IPS-NIHi11 (cell line): ENCODE data around the gene TAT.

Source experiments
- DNase-seq: peaks from one replicate; pipeline ENCODE4 v3.0.0; 2012; ENCODE audit warnings: mixed read lengths, low spot score

Gene TAT

DNA sequence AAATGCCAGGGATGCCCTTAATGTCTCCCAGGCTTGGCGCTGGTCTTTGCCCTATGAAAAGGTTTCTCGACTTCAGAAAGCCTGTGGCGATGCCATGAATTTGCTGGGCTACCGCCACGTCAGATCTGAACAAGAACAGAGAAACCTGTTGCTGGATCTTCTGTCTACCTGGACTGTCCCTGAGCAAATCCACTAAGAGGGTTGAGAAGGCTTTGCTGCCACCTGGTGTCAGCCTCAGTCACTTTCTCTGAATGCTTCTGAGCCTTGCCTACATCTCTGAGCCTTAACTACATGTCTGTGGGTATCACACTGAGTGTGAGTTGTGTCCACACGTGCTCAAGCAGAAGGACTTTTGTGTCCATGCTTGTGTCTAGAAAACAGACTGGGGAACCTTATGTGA, 39.2 kb downstream of the TAT start:
- DNase-seq = peak; percentile 67

DNA sequence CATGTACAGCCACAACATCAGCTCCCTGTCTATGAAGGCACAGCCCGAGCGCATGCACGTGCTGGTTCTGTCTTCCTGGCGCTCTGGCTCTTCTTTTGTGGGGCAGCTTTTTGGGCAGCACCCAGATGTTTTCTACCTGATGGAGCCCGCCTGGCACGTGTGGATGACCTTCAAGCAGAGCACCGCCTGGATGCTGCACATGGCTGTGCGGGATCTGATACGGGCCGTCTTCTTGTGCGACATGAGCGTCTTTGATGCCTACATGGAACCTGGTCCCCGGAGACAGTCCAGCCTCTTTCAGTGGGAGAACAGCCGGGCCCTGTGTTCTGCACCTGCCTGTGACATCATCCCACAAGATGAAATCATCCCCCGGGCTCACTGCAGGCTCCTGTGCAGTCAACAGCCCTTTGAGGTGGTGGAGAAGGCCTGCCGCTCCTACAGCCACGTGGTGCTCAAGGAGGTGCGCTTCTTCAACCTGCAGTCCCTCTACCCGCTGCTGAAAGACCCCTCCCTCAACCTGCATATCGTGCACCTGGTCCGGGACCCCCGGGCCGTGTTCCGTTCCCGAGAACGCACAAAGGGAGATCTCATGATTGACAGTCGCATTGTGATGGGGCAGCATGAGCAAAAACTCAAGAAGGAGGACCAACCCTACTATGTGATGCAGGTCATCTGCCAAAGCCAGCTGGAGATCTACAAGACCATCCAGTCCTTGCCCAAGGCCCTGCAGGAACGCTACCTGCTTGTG, 40.0 kb downstream of the TAT start:
- no peak for DNase-seq

DNA sequence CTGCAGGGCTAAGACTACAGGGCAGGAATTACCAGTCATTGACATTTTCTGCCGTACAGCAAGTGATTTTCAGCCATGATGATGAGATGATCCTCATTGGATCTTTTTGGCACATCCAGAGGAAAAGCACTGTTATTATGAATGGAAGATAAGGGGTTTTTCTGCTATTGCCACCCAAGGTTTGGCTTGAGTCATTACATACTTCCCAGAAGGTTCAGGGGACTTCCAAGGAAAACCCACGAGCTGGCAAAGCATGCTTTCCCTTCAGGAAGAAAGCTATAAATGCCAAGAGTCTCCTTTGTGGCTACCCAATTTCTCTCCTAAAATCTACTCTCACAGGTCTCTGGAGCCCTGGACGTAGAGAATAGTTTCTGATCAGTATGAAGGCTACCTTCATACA, 44.5 kb downstream of the TAT start:
- DNase-seq = no peak

DNA sequence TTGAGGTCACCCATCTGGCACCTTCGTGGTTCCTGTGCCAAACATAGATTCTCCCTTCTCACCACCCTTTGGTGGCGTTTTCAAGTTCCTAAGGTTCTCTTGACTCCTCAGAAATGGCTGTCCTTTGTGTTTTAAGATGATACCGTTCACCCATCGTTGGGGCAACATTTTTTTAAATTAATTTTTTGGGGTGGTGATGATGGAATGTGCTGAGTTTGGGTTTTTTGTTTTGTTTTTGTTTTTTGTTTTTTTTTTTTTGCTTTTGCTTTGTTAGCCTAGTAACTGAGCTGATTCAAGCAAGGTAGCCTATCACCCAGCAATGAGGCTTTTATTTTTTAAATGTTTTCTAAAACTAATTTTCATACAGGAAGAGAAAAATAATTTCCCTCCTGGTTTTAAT, 48.0 kb downstream of the TAT start:
- DNase-seq = no peak

DNA sequence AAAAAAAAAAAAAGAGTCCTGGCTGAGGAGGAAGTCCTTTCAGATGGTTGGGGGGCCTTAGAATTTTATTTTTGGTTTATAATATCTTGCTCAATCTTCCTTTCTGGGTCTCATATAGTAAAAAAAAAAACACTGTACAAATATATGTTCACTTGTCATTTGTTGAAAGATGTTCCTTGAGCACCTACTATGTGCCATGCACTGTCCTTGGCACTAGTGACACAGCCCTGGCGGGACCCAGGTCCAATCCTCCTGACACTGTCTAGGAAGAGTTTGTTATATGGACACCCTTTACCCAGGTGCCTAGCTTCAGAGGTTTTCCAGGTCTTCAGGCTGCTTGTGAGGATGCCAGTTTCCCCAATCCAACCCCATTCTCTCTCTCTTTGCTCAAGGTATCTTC, 48.6 kb downstream of the TAT start:
- no peak for DNase-seq

DNA sequence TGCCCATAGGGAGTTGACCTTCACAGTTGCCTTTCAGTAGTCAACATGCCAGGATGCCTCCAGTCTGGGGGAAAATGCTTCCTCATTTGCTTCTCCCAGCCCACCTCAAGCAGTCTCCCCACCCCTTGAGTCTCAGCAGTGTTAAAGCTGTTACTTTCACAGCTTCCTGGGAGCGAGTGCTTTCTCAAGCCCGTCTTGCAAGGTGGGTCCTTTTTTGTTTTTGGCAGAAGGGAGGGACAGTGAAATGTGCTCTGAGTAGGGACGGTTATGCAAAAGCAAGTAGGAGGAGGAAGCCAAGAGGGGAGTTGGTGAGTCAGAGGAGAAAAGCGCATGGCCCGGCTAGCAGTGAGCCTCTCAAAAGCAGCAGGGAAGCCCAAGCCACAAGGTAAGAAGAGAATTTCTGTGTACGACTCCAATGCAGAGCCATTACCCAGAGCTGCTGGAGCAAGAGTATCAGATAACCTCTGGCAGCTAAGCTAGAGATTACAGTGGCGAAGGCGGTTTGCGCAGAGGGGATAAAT, 50.7 kb downstream of the TAT start, which contains the start of gene CHST4:
TSS of gene CHST4 (plus strand) at position 316 of the 521 bp plus-strand sequence. CDS start 10,252 bp downstream, outside the sequence.
- peak; percentile 72 for DNase-seq

DNA sequence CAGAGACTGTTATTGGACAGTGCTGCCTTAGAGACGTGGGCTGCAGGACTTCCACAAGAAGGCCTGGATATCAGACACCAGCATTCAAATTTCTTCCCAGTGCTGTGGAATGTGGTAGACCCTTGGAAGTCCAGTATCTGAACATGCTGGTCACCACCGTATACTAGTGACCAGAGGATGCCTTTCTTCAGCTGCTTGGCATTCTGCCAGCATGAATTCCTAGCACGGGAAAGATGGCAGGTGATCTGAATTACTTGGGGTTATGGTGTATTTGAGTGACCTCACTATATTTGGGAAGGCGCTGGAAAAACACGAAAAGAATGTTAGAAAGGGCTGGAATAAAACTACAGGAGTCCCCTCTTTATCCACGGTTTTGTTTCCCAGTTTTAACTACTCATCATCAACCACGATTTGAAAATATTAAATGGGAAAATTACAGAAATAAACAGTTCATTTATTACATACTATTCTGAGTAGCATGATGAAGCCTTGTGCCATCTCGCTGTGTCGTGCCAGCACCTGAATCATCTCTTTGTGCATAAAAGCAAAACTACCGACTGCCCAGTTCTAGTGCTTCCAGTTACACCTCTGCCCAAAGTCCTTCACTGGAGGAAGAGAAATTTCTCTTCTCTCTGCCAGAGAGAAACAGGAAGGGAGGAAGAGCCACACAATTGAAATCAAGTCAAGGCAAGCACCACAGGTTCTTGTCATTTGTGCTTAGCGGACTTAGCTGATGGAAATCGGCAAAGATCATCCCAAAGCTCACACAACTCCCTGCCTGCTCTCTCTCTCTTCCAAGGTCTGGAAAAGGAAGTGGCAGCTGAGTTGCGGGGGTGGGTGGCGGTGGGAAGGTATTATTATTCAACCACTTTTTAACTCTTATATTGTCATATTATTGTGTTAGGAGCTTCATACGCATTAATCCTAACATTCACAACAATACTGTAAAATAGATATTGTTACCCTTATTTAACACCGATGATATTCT, 52.0 kb downstream of the TAT start:
- DNase-seq = no peak

DNA sequence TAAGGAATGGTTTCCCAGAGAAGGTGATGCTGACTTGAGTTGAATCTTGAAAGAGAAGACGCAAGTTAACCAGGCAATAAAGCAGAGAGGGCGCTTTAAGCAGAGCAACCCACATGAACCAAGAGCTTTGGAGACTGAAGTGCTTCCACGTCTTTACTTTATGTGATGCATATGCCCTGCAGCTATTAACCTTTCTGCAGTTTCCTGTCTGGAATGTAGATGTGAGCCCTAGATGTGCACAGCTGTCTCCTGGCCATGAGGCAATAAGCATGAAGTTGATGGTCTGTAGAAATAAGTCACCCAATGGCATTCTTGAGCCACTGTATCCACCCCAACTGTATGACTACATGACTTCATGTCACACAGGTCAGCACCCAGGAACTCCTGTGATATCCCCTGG, 56.3 kb downstream of the TAT start:
- DNase-seq = no peak
